SK-N-MC (cell line): ENCODE results near the gene ACER1.
"Not testable (repeated sequence)": the region's sequence is repeated elsewhere in the genome, so short reads cannot be mapped to it uniquely, and the experiment has no call there.

ENCODE experiments used
- DNase-seq: peaks from one replicate; pipeline ENCODE4 v3.0.0-alpha.2; 2011; ENCODE audit warnings: low read depth, low spot score
- H3K27ac ChIP-seq: fragments of 200-600 bp; sonication (generic); 2 replicates; pipeline ENCODE4 v1.5.1; 2016; ENCODE audit warnings: mixed run types
- H3K36me3 ChIP-seq: fragments of 200-600 bp; sonication (generic); 2 replicates; pipeline ENCODE4 v1.6.1; 2017; ENCODE audit warnings: antibody characterized with exemption, low read length, mixed read lengths; ENCODE audit not compliant: insufficient read depth
- H3K4me3 ChIP-seq: fragments of 200-600 bp; sonication (generic); 2 replicates; pipeline ENCODE4 v1.5.1; 2016
- H3K9ac ChIP-seq: fragments of 200-600 bp; sonication (generic); 2 replicates; pipeline ENCODE4 v1.8.0; 2017; ENCODE audit warnings: mixed run types, mixed read lengths; ENCODE audit not compliant: insufficient read length
- H3K9me3 ChIP-seq: fragments of 200-600 bp; sonication (generic); 2 replicates; pipeline ENCODE4 v1.6.1; 2017; ENCODE audit warnings: low read depth, mild to moderate bottlenecking, antibody characterized with exemption, low read length, moderate library complexity, mixed read lengths
- EZH2 ChIP-seq: fragments of 200-600 bp; sonication (generic); IDR thresholded peaks from one replicate; pipeline ENCODE4 v1.6.1; 2017; ENCODE audit warnings: antibody characterized with exemption
- FOXP2 ChIP-seq: optimal IDR thresholded peaks from 2 replicates; pipeline ENCODE3; 2011; ENCODE audit warnings: mild to moderate bottlenecking, moderate library complexity; ENCODE audit not compliant: insufficient read depth; ENCODE audit errors: extremely low read length, control extremely low read depth
- POLR2AphosphoS5 ChIP-seq: IDR thresholded peaks from 2 replicates; pipeline ENCODE4 v1.6.1; 2012; ENCODE audit warnings: mild to moderate bottlenecking, low read depth, low read length, borderline replicate concordance

Gene ACER1

DNA sequence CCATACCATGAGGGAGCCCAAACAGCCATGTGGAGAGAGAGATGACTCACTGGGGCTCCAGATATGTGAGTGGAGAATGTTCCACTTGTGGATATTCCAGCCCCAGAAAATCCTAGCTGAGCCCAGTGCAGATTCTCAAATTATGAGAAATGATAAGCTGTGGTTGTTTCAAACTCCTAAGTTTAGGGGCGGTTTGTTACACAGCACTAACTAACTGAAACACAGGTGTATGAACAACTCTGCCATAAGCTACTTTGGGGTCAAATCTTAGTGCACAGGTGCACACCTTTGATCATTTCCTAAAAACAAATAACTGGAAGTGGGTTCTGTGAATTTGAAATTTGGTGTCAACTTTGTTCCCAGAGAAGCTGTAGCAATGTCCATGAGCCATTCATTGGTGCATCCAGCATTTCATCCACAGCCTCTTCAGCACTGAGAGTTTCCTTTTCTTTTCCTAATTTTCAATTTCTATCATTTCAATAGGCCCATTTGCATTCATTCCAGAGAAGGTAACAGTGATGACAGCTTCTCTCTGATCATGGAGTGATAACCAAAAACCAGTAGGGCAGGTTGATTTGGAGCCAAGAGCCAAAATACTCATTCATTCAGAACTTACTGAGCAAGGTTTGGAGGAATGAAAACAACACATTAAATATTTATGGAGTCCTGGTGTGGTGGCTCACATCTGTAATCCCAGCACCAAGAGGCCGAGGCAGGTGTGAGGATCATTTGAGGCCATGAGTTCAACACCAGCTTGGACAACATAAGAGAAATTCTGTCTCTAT lies 19.2 kb upstream of the ACER1 start:
- Histone ChIP-seq H3K9ac (no peak overlapping the region), H3K36me3 (no peaks in the 10 kb centered on the region), H3K9me3 (no peaks in the 10 kb centered on the region), H3K27ac (no peak overlapping the region), H3K4me3 (no peak overlapping the region)
- no peak for DNase-seq
- TF ChIP-seq EZH2: no peak

DNA sequence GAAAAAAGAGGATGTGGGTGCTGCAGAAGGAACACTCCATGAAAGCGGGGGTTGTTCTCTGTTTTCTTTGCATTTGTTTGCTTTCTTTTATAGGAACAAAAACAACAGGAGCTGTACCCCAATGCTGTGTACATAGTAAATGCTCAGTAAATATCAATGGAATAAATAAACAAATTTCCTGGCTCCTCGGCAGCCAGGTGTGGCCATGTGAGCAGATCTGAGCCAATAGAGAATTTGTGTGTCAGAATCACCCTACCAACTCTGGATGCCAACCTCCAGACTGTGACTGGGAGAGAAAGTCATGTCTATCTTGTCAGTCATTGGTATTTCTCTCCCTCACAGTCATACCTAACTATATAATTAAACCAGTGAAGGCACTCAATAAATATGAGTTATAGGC lies 17.3 kb upstream of the ACER1 start:
- H3K27ac ChIP-seq: no peak overlapping the region
- H3K4me3 ChIP-seq: no peak overlapping the region
- no peak for TF ChIP-seq EZH2
- no peak for TF ChIP-seq POLR2AphosphoS5
- no peak for TF ChIP-seq FOXP2
- H3K9me3 ChIP-seq: no peaks in the 10 kb centered on the region
- DNase-seq: no peak
- H3K36me3 ChIP-seq: no peaks in the 10 kb centered on the region
- no peak overlapping the region for H3K9ac ChIP-seq

DNA sequence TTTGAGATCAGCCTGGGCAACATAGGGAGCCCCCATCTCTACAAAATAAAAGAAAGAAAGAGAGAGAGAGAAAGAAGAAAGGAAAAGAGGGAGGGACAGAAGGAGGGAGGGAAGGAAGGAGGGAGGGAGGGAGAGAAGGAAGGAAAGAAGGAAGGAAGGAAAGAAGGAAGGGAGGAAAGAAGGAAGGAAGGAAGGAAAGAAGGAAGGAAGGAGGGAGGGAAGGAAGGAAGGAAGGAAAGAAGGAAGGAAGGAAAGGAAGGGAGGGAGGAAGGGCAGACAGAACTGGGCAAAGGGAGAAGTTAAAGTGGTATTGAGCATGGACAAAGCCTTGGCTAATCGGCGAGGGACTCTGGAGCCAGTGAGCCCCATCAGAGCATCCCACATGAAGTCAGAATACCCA lies 15.9 kb upstream of the ACER1 start:
- H3K27ac ChIP-seq, H3K9ac ChIP-seq, H3K9me3 ChIP-seq, H3K4me3 ChIP-seq, DNase-seq, H3K36me3 ChIP-seq: not testable (repeated sequence)

DNA sequence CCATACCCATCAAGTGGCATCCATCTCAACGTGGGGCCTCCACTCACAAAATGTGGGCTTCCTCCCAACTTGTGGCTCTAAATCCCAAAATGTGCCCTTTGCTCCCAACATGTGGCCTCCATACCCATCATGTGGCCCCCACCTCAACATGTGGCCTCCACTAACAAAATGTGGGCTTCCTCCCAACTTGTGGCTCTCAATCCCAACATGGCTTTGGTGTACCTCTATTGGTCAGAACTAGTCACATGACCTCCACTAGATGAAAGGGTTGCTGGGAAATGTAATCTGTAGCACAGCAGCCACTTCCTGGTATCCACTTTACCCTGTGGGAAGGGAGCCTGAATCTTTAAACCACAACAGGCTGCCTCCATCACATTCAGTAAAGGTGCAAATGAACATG lies 10.1 kb upstream of the ACER1 start:
- Histone ChIP-seq H3K4me3 (no peak overlapping the region), H3K27ac (no peak overlapping the region), H3K9me3 (no peaks in the 10 kb centered on the region), H3K36me3 (no peaks in the 10 kb centered on the region), H3K9ac (no peak overlapping the region)
- no peak for TF ChIP-seq EZH2
- no peak for TF ChIP-seq FOXP2
- no peak for TF ChIP-seq POLR2AphosphoS5
- DNase-seq: no peak

DNA sequence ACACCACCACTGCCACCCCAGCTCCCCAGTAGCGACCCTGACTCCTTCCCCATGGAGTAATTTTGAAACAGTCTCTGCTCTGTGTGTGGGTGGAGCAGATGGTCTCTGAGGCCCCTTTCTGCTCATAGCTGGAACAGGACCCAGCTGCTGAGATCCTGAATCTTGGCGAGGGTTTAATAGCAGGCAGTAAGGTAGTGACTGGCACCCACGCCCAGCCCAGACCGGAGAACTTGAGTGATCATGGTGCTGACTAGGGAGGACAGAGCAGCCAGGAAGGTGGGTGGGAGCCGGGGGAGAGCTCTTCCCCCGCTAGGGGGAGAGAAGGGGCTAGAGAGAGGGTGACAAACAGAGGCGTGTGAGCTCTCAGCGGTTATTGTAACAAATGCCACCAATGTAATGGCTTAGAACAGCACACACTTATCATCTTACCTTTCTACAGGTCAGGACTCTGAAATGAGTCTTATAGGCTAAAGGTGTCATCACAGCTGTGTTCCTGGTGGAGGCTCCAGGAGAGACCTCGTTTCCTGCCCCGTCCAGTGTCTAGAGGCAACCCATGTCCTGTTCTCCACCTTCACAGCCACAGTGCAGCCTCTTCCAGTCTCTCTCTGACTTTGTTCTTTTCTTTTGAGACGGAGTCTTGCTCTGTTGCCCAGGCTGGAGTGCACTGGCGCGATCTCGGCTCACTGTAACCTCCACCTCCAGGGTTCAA lies 7.2 kb upstream of the ACER1 start:
- DNase-seq: no peak
- Histone ChIP-seq H3K36me3 (no peaks in the 10 kb centered on the region), H3K9ac (no peak overlapping the region), H3K9me3 (no peaks in the 10 kb centered on the region), H3K4me3 (no peak overlapping the region), H3K27ac (peak overlapping the region; percentile 76)
- no peak for TF ChIP-seq POLR2AphosphoS5
- no peak for TF ChIP-seq FOXP2
- TF ChIP-seq EZH2: no peak

DNA sequence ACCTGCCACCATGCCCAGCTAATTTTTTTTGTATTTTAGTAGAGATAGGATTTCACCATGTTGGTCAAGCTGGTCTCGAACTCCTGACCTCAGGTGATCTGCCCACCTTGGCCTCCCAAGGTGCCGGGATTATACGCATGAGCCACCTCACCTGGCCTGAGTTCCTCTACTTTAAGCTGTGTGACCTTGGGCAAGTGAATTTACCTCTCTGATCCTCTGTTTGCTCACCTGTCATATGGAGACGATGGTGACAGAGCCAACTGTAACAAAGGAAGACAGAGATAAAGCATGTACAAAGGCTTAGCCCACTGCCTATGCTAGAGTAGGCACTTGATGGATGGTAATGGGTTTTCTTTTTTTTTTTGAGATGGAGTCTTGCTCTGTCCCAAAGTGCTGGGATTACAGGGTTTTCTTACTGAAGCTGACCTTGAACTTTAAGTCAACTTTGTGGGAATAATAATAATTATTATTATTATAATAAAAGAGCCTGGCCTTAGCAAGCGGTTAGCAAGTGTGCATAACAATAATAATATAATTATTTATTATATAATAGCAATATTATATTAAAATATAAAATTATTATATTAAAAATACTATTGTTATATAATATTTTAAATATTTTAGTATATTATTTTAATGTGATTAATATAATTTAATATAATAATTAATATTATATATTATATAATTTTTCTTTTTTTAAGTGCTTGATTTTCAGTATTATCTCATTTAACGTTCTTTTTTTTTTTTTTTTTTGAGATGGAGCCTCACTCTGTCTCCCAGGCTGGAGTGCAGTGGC lies 1.3 kb upstream of the ACER1 start:
- Histone ChIP-seq H3K27ac (no peak overlapping the region), H3K9ac (no peak overlapping the region), H3K4me3 (no peak overlapping the region), H3K36me3 (no peaks in the 10 kb centered on the region), H3K9me3 (no peaks in the 10 kb centered on the region)
- TF ChIP-seq POLR2AphosphoS5 (no peak), EZH2 (no peak), FOXP2 (no peak)
- DNase-seq: no peak

DNA sequence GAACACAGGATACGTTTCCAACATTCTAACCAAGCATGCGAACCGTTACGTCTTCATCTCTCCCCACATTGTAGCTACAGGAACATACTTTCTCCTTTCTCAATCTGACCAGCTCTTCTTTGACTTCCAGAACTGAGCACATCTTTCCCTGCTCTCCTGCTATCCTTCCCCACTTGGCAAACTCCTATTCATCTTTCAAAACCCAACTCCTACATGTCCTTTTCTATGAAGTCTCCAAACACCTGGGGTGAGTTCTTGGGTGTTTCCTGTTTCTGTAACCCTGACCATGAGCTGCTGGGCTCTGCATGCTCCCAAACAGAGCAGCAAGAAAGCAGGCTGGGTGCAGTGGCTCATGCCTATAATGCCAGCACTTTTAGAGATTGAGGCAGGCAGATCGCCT lies 6.6 kb downstream of the ACER1 start:
- no peaks in the 10 kb centered on the region for H3K9me3 ChIP-seq
- H3K27ac ChIP-seq: no peak overlapping the region
- no peak overlapping the region for H3K4me3 ChIP-seq
- no peak for DNase-seq
- H3K36me3 ChIP-seq: no peaks in the 10 kb centered on the region
- H3K9ac ChIP-seq: no peak overlapping the region
- TF ChIP-seq EZH2 (no peak), POLR2AphosphoS5 (no peak), FOXP2 (no peak)

DNA sequence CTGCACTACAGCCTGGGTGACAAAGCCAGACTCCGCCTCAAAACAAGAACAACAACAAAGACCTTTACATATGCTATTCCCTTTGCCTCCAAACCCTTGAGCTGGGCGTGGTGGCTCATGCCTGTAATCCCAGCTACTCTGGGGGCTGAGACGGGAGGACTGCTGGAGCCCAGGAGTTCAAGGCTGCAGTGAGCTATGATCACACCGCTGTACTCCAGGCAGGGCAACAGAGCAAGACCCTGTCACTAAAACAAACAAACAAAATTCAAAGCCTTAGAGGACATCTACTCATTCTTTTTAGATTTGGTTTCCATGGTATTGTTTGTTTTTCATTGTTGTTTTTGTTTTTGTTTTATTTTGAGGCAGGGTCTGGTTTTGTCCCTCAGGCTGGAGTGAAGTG lies 7.8 kb downstream of the ACER1 start:
- Histone ChIP-seq H3K36me3 (no peaks in the 10 kb centered on the region), H3K9ac (no peak overlapping the region), H3K27ac (no peak overlapping the region), H3K4me3 (no peak overlapping the region), H3K9me3 (no peaks in the 10 kb centered on the region)
- no peak for DNase-seq
- TF ChIP-seq EZH2 (no peak), FOXP2 (no peak), POLR2AphosphoS5 (no peak)

DNA sequence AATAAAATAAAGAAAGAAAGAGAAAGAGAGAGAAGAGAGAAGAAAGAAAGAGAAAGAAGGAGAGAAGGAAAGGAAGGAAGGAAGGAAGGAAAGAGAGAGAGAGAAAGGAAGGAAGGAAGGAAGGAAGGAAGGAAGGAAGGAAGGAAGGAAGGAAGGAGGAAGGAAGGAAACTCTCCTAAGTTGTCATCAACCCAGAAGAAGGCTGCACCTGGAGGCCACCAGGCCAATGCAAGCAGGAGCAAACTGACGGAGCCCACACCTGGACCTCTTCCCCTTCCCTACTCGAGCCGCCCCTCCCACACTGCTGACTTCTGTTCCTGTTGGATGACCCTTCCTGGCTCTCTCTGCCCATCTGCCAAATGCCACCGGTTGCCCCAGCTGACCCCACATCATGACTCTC lies 8.7 kb downstream of the ACER1 start:
- Histone ChIP-seq H3K27ac (peak overlapping the region; percentile 36; the same call in 1 of the 2 replicates), H3K36me3 (no peaks in the 10 kb centered on the region), H3K9ac (no peak overlapping the region), H3K4me3 (no peak overlapping the region), H3K9me3 (no peaks in the 10 kb centered on the region)
- no peak for TF ChIP-seq FOXP2
- TF ChIP-seq EZH2: no peak
- TF ChIP-seq POLR2AphosphoS5: no peak; the same call in 1 of the 2 replicates
- no peak for DNase-seq
